Right lobe of liver (tissue), 6 donors: ENCODE results near the gene MTUS2. TPM values are rescaled to one million over a fixed set of nuclear protein-coding genes. Genes with fewer than 3 reads are reported as not detected.

ENCODE experiments used
- ATAC-seq, 4 donors: fragments of 200-7000 bp; cut with Tn5 transposase; one replicate each; pipeline ENCODE4 v1.9.1; 2020; ENCODE audit warnings: mild to moderate bottlenecking in 4 of 4, moderate library complexity in 4 of 4
- DNase-seq, 3 donors: peaks; one replicate each; pipeline ENCODE4 v3.0.0-alpha.2; 2020
- H3K27ac ChIP-seq, 3 donors: fragments of 200-600 bp; one replicate each; pipeline ENCODE4 v1.8.0; 2022
- H3K27me3 ChIP-seq, 2 donors: fragments of 200-600 bp; one replicate each; pipeline ENCODE4 v1.8.0; 2022
- H3K36me3 ChIP-seq, 4 donors: fragments of 200-600 bp; sonication (generic) in 1 of 4; one replicate each; pipeline versions ENCODE4 v1.5.1 to v1.8.0; 2017 to 2022; ENCODE audit warnings: control low read depth in 1 of 4
- H3K4me1 ChIP-seq, 4 donors: fragments of 200-600 bp; sonication (generic) in 1 of 4; one replicate each; pipeline versions ENCODE4 v1.5.1 to v1.8.0; 2017 to 2022; ENCODE audit warnings: control low read depth in 1 of 4
- H3K4me3 ChIP-seq, 3 donors: fragments of 200-600 bp; one replicate each; pipeline ENCODE4 v1.8.0; 2022
- H3K9me3 ChIP-seq, 4 donors: fragments of 200-600 bp; sonication (generic) in 1 of 4; one replicate each; pipeline versions ENCODE4 v1.5.1 to v1.8.0; 2017 to 2022; ENCODE audit warnings: control low read depth in 1 of 4
- CTCF ChIP-seq, 4 donors: fragments of 200-600 bp in 3 of 4; fragments of 450-650 bp in 1 of 4; IDR thresholded peaks; one replicate each; pipeline versions ENCODE4 v1.5.1 to v1.8.0; 2016 to 2022; ENCODE audit warnings: antibody characterized with exemption in 4 of 4, mild to moderate bottlenecking in 2 of 4
- POLR2A ChIP-seq: fragments of 450-650 bp; IDR thresholded peaks from one replicate; pipeline ENCODE4 v1.6.1; 2017; ENCODE audit warnings: antibody characterized with exemption, mild to moderate bottlenecking
- WGBS: methylation state at CpG from one replicate; pipeline ENCODE4 v1.1.6; 2018; ENCODE audit warnings: low coverage, low lambda C conversion rate; ENCODE audit not compliant: insufficient coverage; ENCODE audit errors: missing lambda C conversion rate; 5-methylcytosine and 5-hydroxymethylcytosine counted together
- intact Hi-C, 2 donors: fragments of 100-400 bp; cut with DNase I; formaldehyde crosslinking; loops; one replicate each; pipeline versions ENCODE4 v1.11.2 to v1.14.1; 2022
- small RNA-seq, 2 experiments: library from RNA; depleted of rRNA; stranded (forward); fragments of <200 nt; gene quantifications; one replicate each; pipeline ENCODE3, GENCODE V24; 2016
- total RNA-seq, 6 experiments: library from RNA; depleted of rRNA in 2 of 6; stranded (reverse); fragments of >200 nt in 2 of 6; fragmentation: NEBNext Ultra II Directional in 3 of 6; extraction: Animal tissue kit (Norgen Biotek cat#: 25700) in 3 of 6; gene quantifications; one replicate each; pipeline versions ENCODE4 v1.1.0 to v1.2.4, GENCODE V29; 2016 to 2023
- donor health status: DM: no; HTN: yes; CAD: no.
- donor health status: DM: no; HTN: no; CAD: no.
- donor health status: DM: no; HTN: no; CAD: no.
- donor health status: DM: no; HTN: yes; CAD: no.
- donor health status: DM: no; HTN: yes; CAD: no.

MTUS2 gene
- total RNA-seq, 6 experiments from 2014 or later, result 0.15 to 2.2 (median 0.98) TPM

GRCh38 chr13:29547153-29547552 is 727.0 kb downstream of the MTUS2 start:
- TF ChIP-seq POLR2A (no peak), CTCF (IDR thresholded peaks at IDR 0.05) (no peak)
- intact Hi-C loops, result no loop called here
- 57% methylated on average over 7 of the region's 7 CpGs for WGBS

GRCh38 chr13:29548722-29549121 is 728.6 kb downstream of the MTUS2 start:
- ATAC-seq (peak; percentile 53 to 82 (median 77)), DNase-seq (no peak)
- Histone ChIP-seq H3K27me3 (no peaks in the 10 kb centered on the region), H3K4me3 (no peak overlapping the region), H3K9me3 (no peaks in the 10 kb centered on the region), H3K4me1 (no peaks in the 10 kb centered on the region), H3K27ac (no peak overlapping the region), H3K36me3 (no peaks in the 10 kb centered on the region)
- WGBS, result 28% methylated on average over 7 of the region's 7 CpGs
- intact Hi-C loops, result no loop called here
- no peak for TF ChIP-seq CTCF (IDR thresholded peaks at IDR 0.05)
- peak; percentile 22 for TF ChIP-seq POLR2A

More at GRCh38 chr13:29547153-29547552, 727.0 kb downstream of the MTUS2 start:
- no peaks in the 10 kb centered on the region for H3K4me1 ChIP-seq
- DNase-seq (no peak), ATAC-seq (peak; percentile 59 to 65 (median 62))
- H3K36me3 ChIP-seq, result no peaks in the 10 kb centered on the region
- H3K4me3 ChIP-seq, result no peak overlapping the region
- H3K27ac ChIP-seq, result peak overlapping the region in 1 of 3 donors; percentile 10
- no peaks in the 10 kb centered on the region for H3K27me3 ChIP-seq
- H3K9me3 ChIP-seq, result no peaks in the 10 kb centered on the region

GRCh38 chr13:29550430-29550988 is 730.4 kb downstream of the MTUS2 start:
- H3K4me3 ChIP-seq, result no peak overlapping the region
- H3K4me1 ChIP-seq, result no peaks in the 10 kb centered on the region
- DNase-seq (no peak), ATAC-seq (no peak)
- no peak overlapping the region for H3K27ac ChIP-seq
- no peaks in the 10 kb centered on the region for H3K27me3 ChIP-seq
- intact Hi-C loops, result no loop called here
- WGBS, result 96% methylated on average over 2 of the region's 5 CpGs
- TF ChIP-seq POLR2A, result no peak
- no peak for TF ChIP-seq CTCF (IDR thresholded peaks at IDR 0.05)
- no peaks in the 10 kb centered on the region for H3K36me3 ChIP-seq
- H3K9me3 ChIP-seq, result no peaks in the 10 kb centered on the region

DNA sequence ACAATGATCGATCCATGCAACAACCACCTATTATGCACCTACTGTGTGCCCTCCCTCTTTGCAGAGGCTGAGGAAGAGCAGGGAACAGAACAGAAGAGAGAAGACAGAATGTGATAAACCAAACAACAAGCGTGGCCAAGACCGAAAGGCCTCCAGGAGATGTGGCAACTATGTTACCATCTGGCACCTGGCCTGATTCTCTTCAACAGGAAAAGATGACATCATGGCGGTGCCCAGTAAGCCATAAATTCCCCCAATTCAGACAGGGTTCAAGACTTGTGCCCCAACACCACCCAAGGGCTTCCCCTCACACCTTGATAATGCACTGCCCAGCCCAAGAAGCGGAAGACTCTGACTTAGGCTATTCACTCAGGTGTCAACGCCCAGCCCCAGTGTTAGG is 731.1 kb downstream of the MTUS2 start:
- WGBS, result 92% methylated on average over 4 of the region's 6 CpGs
- Histone ChIP-seq H3K4me3 (no peak overlapping the region), H3K27ac (no peak overlapping the region), H3K9me3 (no peaks in the 10 kb centered on the region), H3K27me3 (no peaks in the 10 kb centered on the region), H3K4me1 (no peaks in the 10 kb centered on the region), H3K36me3 (no peaks in the 10 kb centered on the region)
- TF ChIP-seq POLR2A (no peak), CTCF (IDR thresholded peaks at IDR 0.05) (no peak)
- no peak for DNase-seq
- ATAC-seq, result peak in 1 of 4 donors; percentile 7
- intact Hi-C loops, result no loop called here

Small RNAs within 50 kb of the gene (small RNA-seq; reads per million reads assigned to genes)
- 0 reads per million in 2 experiments for gene AL359741.1

Other genes with a start within 250 kb of the MTUS2 start
- 10 to 100 TPM; 31.8 to 60.6 (median 50.2) TPM for gene POMP, start 161.2 kb upstream of the MTUS2 start, total RNA-seq
- 10 to 100 TPM; 33.9 to 60.9 (median 43.0) TPM for gene SLC46A3, start 101.4 kb upstream of the MTUS2 start, total RNA-seq